HEK293T (cell line): ENCODE measurements around the gene FGF10.

Experiments
- CTCF ChIA-PET: fragments of 350-600 bp; formaldehyde crosslinking; extraction: SDS; loops from one replicate; lab custom pipeline; 2021; ENCODE audit warnings: antibody characterized with exemption, inconsistent platforms; lab: Yijun Ruan, JAX
- POLR2A ChIA-PET: fragments of 350-600 bp; formaldehyde crosslinking; extraction: SDS; loops from one replicate; lab custom pipeline; 2020; ENCODE audit warnings: antibody characterized with exemption, inconsistent platforms; lab: Yijun Ruan, JAX
- DNase-seq: peaks from one replicate; pipeline ENCODE4 v3.0.0; 2012; ENCODE audit warnings: mixed read lengths; ENCODE audit errors: extremely low spot score
- ARNT ChIP-seq: fragments of 450-650 bp; IDR thresholded peaks from 2 replicates; pipeline ENCODE4 v1.6.1; 2017; ENCODE audit warnings: mild to moderate bottlenecking
- BHLHE40 ChIP-seq: fragments of 450-650 bp; IDR thresholded peaks from 2 replicates; pipeline ENCODE4 v1.6.1; 2016; ENCODE audit warnings: mild to moderate bottlenecking, moderate library complexity, borderline replicate concordance
- CTBP1 ChIP-seq: fragments of 450-650 bp; IDR thresholded peaks from 2 replicates; pipeline ENCODE4 v1.6.1; 2016; ENCODE audit warnings: borderline replicate concordance
- ELF4 ChIP-seq: fragments of 450-650 bp; IDR thresholded peaks from 2 replicates; pipeline ENCODE4 v1.6.1; 2017; ENCODE audit warnings: antibody characterized with exemption
- FOXA1 ChIP-seq: fragments of 450-650 bp; IDR thresholded peaks from 2 replicates; pipeline ENCODE4 v1.6.1; 2016; ENCODE audit warnings: mild to moderate bottlenecking
- FOXK2 ChIP-seq: fragments of 450-650 bp; IDR thresholded peaks from 2 replicates; pipeline ENCODE4 v1.6.1; 2016; ENCODE audit warnings: mild to moderate bottlenecking
- FOXM1 ChIP-seq: fragments of 450-650 bp; IDR thresholded peaks from 2 replicates; pipeline ENCODE4 v1.6.1; 2017; ENCODE audit warnings: mild to moderate bottlenecking, borderline replicate concordance
- HDGF ChIP-seq: fragments of 450-650 bp; IDR thresholded peaks from 2 replicates; pipeline ENCODE4 v1.6.1; 2017; ENCODE audit warnings: antibody characterized with exemption, borderline replicate concordance
- L3MBTL2 ChIP-seq: fragments of 450-650 bp; conservative IDR thresholded peaks from 2 replicates; pipeline ENCODE4 v1.6.1; 2016; ENCODE audit warnings: mild to moderate bottlenecking
- LEF1 ChIP-seq: fragments of 450-650 bp; IDR thresholded peaks from 2 replicates; pipeline ENCODE4 v1.6.1; 2017; ENCODE audit warnings: mild to moderate bottlenecking, borderline replicate concordance
- NFRKB ChIP-seq: fragments of 450-650 bp; IDR thresholded peaks from 2 replicates; pipeline ENCODE4 v1.6.1; 2016; ENCODE audit warnings: mild to moderate bottlenecking, moderate library complexity
- SP1 ChIP-seq: fragments of 450-650 bp; IDR thresholded peaks from 2 replicates; pipeline ENCODE4 v1.6.1; 2017
- SUZ12 ChIP-seq: fragments of 450-650 bp; IDR thresholded peaks from 2 replicates; pipeline ENCODE4 v1.6.1; 2016; ENCODE audit warnings: mild to moderate bottlenecking
- TARDBP ChIP-seq: fragments of 450-650 bp; IDR thresholded peaks from 2 replicates; pipeline ENCODE4 v1.6.1; 2016
- ZNF384 ChIP-seq: fragments of 450-650 bp; IDR thresholded peaks from 2 replicates; pipeline ENCODE4 v1.6.1; 2016
- TF ChIP-seq, protein P1 (sequence below): fragments of 450-650 bp; IDR thresholded peaks from 2 replicates; pipeline ENCODE4 v1.6.1; 2016

Gene FGF10

DNA sequence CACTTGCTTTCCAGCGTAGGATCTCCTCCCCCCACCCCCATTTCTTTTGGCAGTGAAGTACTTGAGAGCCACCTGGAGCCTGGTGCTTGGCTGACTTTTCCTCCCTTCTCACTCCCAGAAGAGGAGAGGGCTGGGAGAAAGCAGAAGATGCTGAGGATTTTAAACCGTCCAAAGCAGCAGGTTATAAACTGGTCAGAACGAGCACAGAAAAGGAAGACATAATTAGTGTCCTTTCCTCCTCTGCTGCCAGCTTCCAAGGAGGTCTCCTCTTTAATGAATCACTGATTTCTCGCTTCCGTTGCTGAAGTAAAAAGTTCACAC is 563 bp upstream of the FGF10 start:
- no peak for DNase-seq

DNA sequence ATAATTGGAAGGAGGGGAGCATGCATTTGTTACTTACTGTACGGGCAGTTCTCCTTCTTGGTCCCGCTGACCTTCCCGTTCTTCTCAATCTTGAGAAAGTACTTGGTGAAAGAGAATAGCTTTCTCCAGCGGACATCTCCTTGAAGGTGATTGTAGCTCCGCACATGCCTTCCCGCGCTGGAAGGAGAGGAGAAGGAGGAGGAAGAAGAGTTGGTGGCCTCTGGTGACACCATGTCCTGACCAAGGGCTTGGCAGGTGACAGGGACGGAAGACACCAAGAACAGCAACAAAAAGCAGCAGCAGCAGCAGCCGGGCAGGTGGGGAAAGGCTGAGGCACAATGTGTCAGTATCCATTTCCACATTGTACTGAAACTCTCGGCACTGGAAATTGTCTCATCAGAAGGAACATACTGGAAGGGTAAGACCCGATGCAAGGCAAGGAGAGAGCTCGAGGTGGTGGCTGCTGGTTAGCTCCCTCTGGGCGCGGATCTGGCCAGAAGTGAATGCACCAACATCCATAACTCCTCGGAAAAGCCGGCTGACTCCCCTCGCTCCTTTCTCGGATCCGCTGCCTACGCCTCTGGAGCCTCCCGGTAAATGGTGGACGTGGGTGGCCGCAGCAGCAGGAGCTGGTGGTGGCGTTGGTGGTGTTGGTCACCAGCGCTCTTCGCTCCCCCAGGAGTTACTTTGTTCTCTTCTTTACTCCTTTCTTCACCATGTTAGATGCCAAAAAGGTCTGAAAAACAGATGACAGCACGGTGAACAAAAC is 715 bp downstream of the FGF10 start:
- CTCF ChIA-PET, result interaction anchor here (0.6 to 1.0 kb wide), 2 partner anchors 56 to 1966 kb away, joined by 3 to 4 read pairs; no protein-coding TSS in a partner anchor
- TF ChIP-seq SP1 (no peak), TARDBP (no peak), HDGF (no peak), SUZ12 (no peak), NFRKB (no peak), FOXM1 (no peak), CTBP1 (no peak), FOXK2 (no peak), ELF4 (no peak), ZNF384 (no peak), L3MBTL2 (no peak), LEF1 (no peak), ARNT (no peak), FOXA1 (no peak), BHLHE40 (no peak)
- TF ChIP-seq, protein P1, sequence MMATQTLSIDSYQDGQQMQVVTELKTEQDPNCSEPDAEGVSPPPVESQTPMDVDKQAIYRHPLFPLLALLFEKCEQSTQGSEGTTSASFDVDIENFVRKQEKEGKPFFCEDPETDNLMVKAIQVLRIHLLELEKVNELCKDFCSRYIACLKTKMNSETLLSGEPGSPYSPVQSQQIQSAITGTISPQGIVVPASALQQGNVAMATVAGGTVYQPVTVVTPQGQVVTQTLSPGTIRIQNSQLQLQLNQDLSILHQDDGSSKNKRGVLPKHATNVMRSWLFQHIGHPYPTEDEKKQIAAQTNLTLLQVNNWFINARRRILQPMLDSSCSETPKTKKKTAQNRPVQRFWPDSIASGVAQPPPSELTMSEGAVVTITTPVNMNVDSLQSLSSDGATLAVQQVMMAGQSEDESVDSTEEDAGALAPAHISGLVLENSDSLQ, result no peak
- DNase-seq, result no peak
- POLR2A ChIA-PET, result no interaction called here

More for the DNA sequence above, 563 bp upstream of the FGF10 start:
- ChIA-PET CTCF (no interaction called here), POLR2A (no interaction called here)
- TF ChIP-seq FOXM1, result no peak
- no peak for TF ChIP-seq LEF1
- no peak for TF ChIP-seq L3MBTL2
- TF ChIP-seq ELF4, result no peak
- no peak for TF ChIP-seq FOXK2
- no peak for TF ChIP-seq SP1
- TF ChIP-seq TARDBP, result no peak
- no peak for TF ChIP-seq CTBP1
- no peak for TF ChIP-seq SUZ12
- TF ChIP-seq ARNT, result no peak
- TF ChIP-seq, protein P1, result no peak
- TF ChIP-seq HDGF, result no peak
- TF ChIP-seq NFRKB, result no peak
- TF ChIP-seq ZNF384, result no peak
- TF ChIP-seq BHLHE40, result no peak
- no peak for TF ChIP-seq FOXA1

DNA sequence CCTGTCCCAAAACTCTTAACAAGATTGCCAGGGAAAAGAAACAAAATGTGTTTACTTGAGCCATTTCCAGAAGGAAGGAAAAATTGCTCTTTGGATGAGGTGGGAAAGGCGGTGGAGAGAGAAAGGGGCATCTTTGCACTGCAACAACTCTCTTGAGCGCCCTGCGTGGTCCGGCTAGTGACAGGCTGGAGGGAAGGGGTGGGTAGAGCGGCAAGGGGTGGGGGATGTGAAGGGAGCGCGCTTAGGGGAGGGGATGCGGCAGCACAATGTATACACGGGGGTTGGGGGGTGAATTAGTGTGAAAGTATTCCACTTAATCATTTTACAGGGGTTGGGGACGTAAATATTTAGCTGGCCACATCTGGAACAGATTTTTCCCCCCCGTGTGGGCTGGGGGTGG is 1.3 kb downstream of the FGF10 start:
- TF ChIP-seq ELF4, result no peak
- no peak for TF ChIP-seq NFRKB
- no peak for TF ChIP-seq LEF1
- TF ChIP-seq FOXM1, result no peak
- no peak for TF ChIP-seq BHLHE40
- no peak for TF ChIP-seq ARNT
- TF ChIP-seq, protein P1, result no peak
- TF ChIP-seq SUZ12, result no peak
- TF ChIP-seq ZNF384, result no peak
- TF ChIP-seq FOXA1, result no peak
- TF ChIP-seq SP1, result no peak
- TF ChIP-seq CTBP1, result no peak
- TF ChIP-seq TARDBP, result no peak
- TF ChIP-seq HDGF, result no peak
- TF ChIP-seq FOXK2, result no peak
- no peak for TF ChIP-seq L3MBTL2
- CTCF ChIA-PET, result no interaction called here
- DNase-seq, result no peak
- POLR2A ChIA-PET, result no interaction called here

DNA sequence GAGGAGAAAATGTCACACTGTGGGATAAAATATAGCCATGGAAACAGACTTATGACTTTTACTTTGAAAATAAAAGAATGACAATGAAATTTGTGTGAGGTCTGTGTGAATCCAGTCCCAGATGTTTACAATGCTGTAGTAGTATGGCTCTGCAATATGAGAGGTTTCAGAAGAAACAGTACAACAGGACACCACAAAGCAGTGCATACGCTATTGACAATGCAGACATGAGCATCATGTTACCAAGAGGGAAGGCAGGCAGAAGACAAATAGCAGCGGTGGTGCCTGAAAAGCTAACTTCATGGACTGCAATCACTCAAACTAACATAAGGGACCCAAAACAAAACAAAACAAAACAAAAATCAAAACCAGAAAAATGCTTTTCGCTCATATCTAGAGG is 1.8 kb downstream of the FGF10 start:
- CTCF ChIA-PET, result no interaction called here
- TF ChIP-seq TARDBP, result no peak
- DNase-seq, result no peak
- POLR2A ChIA-PET, result no interaction called here

DNA sequence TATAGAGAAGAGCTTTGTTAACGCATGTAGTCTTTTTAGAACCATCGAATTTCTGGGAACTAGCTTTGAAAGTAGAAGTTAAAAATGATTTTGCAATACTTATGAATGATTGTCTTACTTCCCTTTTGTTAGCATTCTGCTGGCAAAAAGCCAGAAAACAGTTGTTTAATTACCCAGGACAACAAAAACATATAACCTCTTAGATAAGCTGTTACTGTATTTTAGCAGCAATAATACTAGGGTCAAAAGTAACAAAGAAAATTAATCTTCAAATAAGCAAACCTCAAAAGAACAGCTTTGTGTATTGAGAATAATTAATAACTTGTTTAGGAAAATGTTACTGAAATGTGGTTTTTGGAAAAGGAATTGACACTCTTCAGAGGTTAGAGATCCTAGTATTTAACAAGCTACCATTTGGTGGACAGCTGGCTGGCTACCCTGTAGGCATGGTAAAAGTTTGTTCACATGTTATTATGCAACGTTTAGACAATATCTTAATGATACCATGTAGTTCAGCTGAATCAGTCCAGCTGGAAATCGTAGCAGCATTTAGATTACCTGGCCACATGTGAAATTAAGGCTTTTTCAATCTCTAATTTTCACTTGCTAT is 3.8 kb downstream of the FGF10 start:
- ChIA-PET CTCF (no interaction called here), POLR2A (no interaction called here)
- TF ChIP-seq FOXM1 (no peak), FOXK2 (no peak), BHLHE40 (no peak), ARNT (no peak), FOXA1 (no peak), ZNF384 (no peak), ELF4 (no peak), TARDBP (no peak), SP1 (no peak), NFRKB (no peak), SUZ12 (no peak), L3MBTL2 (no peak), CTBP1 (no peak)
- TF ChIP-seq, protein P1, result no peak
- DNase-seq, result no peak
